Measurements from ENCODE around the gene NDUFB4. TPM values are rescaled to one million over a fixed set of nuclear protein-coding genes. Genes with fewer than 3 reads are reported as not detected.

Gene NDUFB4
- total and polyA plus RNA-seq, 9 of the 15 experiments (the other 6 are each of a cell fraction or from before 2014, with no cell fraction given) = 124 to 670 (median 227) TPM

DNA sequence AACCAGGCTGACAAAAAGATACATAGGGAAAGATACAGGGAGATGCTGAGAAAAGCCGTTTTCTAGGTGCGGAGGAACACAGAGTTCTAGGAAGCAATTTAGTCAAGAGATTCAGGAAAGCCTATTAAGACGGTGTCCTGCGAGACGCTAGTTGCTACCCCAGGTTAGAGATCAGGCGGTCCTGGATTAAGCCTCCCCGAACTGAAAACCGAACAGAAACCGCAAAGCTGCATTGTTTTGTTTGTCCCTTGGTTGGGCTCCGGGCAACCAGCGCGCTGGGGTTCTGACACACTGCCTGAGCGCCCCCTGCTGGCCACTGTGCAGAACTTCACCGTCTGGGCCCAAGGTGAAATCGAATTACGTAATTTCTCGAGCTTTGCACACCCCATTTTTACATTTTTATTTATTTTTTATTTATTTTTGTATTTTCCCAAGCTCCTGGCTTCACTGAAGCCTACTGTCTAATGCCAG lies 37.3 kb upstream of the NDUFB4 start (continued):
- TF ChIP-seq, protein P1, sequence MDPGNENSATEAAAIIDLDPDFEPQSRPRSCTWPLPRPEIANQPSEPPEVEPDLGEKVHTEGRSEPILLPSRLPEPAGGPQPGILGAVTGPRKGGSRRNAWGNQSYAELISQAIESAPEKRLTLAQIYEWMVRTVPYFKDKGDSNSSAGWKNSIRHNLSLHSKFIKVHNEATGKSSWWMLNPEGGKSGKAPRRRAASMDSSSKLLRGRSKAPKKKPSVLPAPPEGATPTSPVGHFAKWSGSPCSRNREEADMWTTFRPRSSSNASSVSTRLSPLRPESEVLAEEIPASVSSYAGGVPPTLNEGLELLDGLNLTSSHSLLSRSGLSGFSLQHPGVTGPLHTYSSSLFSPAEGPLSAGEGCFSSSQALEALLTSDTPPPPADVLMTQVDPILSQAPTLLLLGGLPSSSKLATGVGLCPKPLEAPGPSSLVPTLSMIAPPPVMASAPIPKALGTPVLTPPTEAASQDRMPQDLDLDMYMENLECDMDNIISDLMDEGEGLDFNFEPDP (CRISPR knock-in tag; IDR thresholded peaks at IDR 0.05) = no peak
- TF ChIP-seq, protein P2, sequence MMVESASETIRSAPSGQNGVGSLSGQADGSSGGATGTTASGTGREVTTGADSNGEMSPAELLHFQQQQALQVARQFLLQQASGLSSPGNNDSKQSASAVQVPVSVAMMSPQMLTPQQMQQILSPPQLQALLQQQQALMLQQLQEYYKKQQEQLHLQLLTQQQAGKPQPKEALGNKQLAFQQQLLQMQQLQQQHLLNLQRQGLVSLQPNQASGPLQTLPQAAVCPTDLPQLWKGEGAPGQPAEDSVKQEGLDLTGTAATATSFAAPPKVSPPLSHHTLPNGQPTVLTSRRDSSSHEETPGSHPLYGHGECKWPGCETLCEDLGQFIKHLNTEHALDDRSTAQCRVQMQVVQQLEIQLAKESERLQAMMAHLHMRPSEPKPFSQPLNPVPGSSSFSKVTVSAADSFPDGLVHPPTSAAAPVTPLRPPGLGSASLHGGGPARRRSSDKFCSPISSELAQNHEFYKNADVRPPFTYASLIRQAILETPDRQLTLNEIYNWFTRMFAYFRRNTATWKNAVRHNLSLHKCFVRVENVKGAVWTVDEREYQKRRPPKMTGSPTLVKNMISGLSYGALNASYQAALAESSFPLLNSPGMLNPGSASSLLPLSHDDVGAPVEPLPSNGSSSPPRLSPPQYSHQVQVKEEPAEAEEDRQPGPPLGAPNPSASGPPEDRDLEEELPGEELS (CRISPR knock-in tag; IDR thresholded peaks at IDR 0.05; ENCODE audit: borderline replicate concordance) = no peak
- TF ChIP-seq POLR2G (IDR thresholded peaks at IDR 0.05; ENCODE audit: low read depth, low read length) (no peak), ZNF124 (CRISPR knock-in tag; IDR thresholded peaks at IDR 0.05) (no peak), ZNF239 (CRISPR knock-in tag; IDR thresholded peaks at IDR 0.05) (no peak), STAG1 (CRISPR knock-in tag; IDR thresholded peaks at IDR 0.05; ENCODE audit: borderline replicate concordance) (peak; percentile 37; the same call in 1 of the 2 replicates), MAZ (CRISPR knock-in tag; conservative IDR thresholded peaks at IDR 0.05 in 1 of 2, IDR thresholded peaks at IDR 0.05 in 1 of 2) (0 out of 4 replicates have a peak, but pooled peaks of 1 of the 2 experiments have one; percentile 9), ILF3 (IDR thresholded peaks at IDR 0.05; ENCODE audit: borderline replicate concordance) (no peak), NR2F6 (CRISPR knock-in tag; IDR thresholded peaks at IDR 0.05) (no peak), ZFP1 (CRISPR knock-in tag; IDR thresholded peaks at IDR 0.05) (no peak), NFRKB (IDR thresholded peaks at IDR 0.05; ENCODE audit: low read depth) (no peak), HSF4 (CRISPR knock-in tag; IDR thresholded peaks at IDR 0.05; ENCODE audit: borderline replicate concordance) (no peak), C11orf30 (IDR thresholded peaks at IDR 0.05; ENCODE audit: low read depth) (no peak)
- TF ChIP-seq, protein P3, sequence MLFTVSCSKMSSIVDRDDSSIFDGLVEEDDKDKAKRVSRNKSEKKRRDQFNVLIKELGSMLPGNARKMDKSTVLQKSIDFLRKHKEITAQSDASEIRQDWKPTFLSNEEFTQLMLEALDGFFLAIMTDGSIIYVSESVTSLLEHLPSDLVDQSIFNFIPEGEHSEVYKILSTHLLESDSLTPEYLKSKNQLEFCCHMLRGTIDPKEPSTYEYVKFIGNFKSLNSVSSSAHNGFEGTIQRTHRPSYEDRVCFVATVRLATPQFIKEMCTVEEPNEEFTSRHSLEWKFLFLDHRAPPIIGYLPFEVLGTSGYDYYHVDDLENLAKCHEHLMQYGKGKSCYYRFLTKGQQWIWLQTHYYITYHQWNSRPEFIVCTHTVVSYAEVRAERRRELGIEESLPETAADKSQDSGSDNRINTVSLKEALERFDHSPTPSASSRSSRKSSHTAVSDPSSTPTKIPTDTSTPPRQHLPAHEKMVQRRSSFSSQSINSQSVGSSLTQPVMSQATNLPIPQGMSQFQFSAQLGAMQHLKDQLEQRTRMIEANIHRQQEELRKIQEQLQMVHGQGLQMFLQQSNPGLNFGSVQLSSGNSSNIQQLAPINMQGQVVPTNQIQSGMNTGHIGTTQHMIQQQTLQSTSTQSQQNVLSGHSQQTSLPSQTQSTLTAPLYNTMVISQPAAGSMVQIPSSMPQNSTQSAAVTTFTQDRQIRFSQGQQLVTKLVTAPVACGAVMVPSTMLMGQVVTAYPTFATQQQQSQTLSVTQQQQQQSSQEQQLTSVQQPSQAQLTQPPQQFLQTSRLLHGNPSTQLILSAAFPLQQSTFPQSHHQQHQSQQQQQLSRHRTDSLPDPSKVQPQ (CRISPR knock-in tag; IDR thresholded peaks at IDR 0.05; ENCODE audit: borderline replicate concordance) = no peak
- TF ChIP-seq, protein P4, sequence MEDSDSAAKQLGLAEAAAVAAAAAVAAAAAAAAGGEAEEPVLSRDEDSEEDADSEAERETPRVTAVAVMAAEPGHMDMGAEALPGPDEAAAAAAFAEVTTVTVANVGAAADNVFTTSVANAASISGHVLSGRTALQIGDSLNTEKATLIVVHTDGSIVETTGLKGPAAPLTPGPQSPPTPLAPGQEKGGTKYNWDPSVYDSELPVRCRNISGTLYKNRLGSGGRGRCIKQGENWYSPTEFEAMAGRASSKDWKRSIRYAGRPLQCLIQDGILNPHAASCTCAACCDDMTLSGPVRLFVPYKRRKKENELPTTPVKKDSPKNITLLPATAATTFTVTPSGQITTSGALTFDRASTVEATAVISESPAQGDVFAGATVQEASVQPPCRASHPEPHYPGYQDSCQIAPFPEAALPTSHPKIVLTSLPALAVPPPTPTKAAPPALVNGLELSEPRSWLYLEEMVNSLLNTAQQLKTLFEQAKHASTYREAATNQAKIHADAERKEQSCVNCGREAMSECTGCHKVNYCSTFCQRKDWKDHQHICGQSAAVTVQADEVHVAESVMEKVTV (CRISPR knock-in tag; IDR thresholded peaks at IDR 0.05) = peak; percentile 79
- TF ChIP-seq, protein P5, sequence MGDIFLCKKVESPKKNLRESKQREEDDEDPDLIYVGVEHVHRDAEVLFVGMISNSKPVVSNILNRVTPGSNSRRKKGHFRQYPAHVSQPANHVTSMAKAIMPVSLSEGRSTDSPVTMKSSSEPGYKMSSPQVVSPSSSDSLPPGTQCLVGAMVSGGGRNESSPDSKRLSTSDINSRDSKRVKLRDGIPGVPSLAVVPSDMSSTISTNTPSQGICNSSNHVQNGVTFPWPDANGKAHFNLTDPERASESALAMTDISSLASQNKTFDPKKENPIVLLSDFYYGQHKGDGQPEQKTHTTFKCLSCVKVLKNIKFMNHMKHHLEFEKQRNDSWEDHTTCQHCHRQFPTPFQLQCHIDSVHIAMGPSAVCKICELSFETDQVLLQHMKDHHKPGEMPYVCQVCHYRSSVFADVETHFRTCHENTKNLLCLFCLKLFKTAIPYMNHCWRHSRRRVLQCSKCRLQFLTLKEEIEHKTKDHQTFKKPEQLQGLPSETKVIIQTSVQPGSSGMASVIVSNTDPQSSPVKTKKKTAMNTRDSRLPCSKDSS (IDR thresholded peaks at IDR 0.05; ENCODE audit: low read depth, partially characterized antibody) = no peak
- TF ChIP-seq, protein P6, sequence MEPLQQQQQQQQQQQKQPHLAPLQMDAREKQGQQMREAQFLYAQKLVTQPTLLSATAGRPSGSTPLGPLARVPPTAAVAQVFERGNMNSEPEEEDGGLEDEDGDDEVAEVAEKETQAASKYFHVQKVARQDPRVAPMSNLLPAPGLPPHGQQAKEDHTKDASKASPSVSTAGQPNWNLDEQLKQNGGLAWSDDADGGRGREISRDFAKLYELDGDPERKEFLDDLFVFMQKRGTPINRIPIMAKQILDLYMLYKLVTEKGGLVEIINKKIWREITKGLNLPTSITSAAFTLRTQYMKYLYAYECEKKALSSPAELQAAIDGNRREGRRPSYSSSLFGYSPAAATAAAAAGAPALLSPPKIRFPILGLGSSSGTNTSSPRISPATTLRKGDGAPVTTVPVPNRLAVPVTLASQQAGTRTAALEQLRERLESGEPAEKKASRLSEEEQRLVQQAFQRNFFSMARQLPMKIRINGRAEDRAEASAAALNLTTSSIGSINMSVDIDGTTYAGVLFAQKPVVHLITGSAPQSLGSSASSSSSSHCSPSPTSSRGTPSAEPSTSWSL (CRISPR knock-in tag; IDR thresholded peaks at IDR 0.05; ENCODE audit: borderline replicate concordance) = no peak

All from K562 (cell line).